ENCODE measurements around the gene MPHOSPH9.
A peak's percentile ranks its signal among the peaks of the same experiment; 100 is the strongest.

The MPHOSPH9 gene

DNA sequence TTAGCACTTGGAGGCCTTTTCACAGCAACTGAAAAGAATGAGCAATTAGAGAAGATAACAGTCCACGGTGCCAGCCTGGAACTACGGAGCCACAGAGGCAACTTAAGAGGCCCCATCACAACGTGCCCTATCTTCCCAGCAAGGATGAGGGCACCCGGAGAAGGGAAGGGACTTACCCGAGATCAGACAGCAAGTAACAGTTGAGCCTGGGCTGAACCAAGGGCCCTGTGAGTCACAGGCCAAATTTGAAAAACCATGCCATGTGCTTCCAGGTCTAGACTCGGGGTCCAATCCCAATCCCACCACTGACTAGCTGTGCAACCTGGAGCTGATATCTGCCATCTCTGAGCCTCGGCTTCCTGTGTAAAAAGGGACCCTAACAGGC lies 124.3 kb downstream of the MPHOSPH9 start:
- H3K9me3 ChIP-seq (ENCODE audit: insufficient read depth, low read length, severe bottlenecking) = no peaks in the 10 kb centered on the region
- no peak overlapping the region for H2AFZ ChIP-seq (ENCODE audit: low read depth, low read length)
- no peaks in the 10 kb centered on the region for H3K27me3 ChIP-seq (ENCODE audit: insufficient read depth, low read length, poor library complexity)
- H3K27ac ChIP-seq (ENCODE audit: low read length) = no peak overlapping the region
- no peaks in the 10 kb centered on the region for H3K4me1 ChIP-seq (ENCODE audit: insufficient read depth, low read length)
- TF ChIP-seq EZH2 (IDR thresholded peaks at IDR 0.05; ENCODE audit: borderline replicate concordance, low read depth, low read length, severe bottlenecking) = no peak
- TF ChIP-seq, protein P1, sequence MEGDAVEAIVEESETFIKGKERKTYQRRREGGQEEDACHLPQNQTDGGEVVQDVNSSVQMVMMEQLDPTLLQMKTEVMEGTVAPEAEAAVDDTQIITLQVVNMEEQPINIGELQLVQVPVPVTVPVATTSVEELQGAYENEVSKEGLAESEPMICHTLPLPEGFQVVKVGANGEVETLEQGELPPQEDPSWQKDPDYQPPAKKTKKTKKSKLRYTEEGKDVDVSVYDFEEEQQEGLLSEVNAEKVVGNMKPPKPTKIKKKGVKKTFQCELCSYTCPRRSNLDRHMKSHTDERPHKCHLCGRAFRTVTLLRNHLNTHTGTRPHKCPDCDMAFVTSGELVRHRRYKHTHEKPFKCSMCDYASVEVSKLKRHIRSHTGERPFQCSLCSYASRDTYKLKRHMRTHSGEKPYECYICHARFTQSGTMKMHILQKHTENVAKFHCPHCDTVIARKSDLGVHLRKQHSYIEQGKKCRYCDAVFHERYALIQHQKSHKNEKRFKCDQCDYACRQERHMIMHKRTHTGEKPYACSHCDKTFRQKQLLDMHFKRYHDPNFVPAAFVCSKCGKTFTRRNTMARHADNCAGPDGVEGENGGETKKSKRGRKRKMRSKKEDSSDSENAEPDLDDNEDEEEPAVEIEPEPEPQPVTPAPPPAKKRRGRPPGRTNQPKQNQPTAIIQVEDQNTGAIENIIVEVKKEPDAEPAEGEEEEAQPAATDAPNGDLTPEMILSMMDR (IDR thresholded peaks at IDR 0.05; ENCODE audit: borderline replicate concordance, extremely low read depth, low read length, poor library complexity, severe bottlenecking) = no peak
- H3K36me3 ChIP-seq (ENCODE audit: insufficient read depth, low read length) = no peaks in the 10 kb centered on the region
- no peaks in the 10 kb centered on the region for H4K20me1 ChIP-seq (ENCODE audit: insufficient read depth, low read length)
- DNase-seq (no peak), ATAC-seq (ENCODE audit: insufficient read depth, low read depth) (no peak)
- H3K4me3 ChIP-seq (ENCODE audit: low read depth in 1 of 2, low read length in 2 of 2) = no peak overlapping the region
- H3K9ac ChIP-seq (ENCODE audit: low read depth, low read length) = no peak overlapping the region
- H3K79me2 ChIP-seq (ENCODE audit: insufficient read depth, low read length) = no peaks in the 10 kb centered on the region
- no peak overlapping the region for H3K4me2 ChIP-seq (ENCODE audit: insufficient read depth, low read length)

DNA sequence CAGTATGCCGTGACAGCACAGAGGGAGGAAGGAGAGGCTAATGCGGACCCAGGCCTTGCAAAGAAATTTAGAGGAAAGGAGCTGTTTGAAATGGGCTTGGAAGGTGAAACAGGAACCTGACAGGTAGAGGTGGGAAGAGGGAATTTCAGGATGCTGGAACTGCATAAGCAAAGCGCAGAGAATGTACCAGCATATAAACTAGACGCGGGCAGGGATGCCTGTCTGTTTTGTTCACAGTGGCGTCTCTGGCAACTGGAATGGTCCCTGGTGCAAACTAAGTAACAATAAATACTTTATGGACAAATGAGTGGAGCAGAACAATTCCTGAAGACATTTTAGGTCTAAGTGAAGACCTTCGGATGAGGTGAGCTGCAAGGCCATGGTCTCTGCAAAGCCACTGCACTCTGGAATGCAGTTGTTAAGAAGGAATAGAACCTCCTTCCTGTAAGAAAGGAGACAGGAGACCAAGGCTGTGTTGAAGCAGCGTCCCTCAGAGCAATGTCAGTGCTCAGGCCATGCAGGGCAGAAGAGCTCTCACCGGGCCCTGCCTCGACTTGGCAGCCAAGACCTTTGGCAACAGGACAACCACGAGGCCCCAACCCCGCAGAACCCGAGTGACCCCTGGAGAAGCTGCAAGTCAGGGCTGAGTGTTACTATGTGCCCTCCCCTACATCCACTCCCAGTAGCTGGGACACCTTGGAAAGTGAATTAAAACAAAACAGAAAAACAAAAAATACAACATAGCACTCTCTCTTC lies 124.8 kb downstream of the MPHOSPH9 start:
- no peak overlapping the region for H3K4me3 ChIP-seq (ENCODE audit: low read depth in 1 of 2, low read length in 2 of 2)
- H3K9me3 ChIP-seq (ENCODE audit: insufficient read depth, low read length, severe bottlenecking) = no peaks in the 10 kb centered on the region
- no peak for ATAC-seq (ENCODE audit: insufficient read depth, low read depth)
- no peaks in the 10 kb centered on the region for H4K20me1 ChIP-seq (ENCODE audit: insufficient read depth, low read length)
- H3K27ac ChIP-seq (ENCODE audit: low read length) = no peak overlapping the region
- no peak overlapping the region for H3K4me2 ChIP-seq (ENCODE audit: insufficient read depth, low read length)
- no peak overlapping the region for H2AFZ ChIP-seq (ENCODE audit: low read depth, low read length)
- no peaks in the 10 kb centered on the region for H3K36me3 ChIP-seq (ENCODE audit: insufficient read depth, low read length)
- no peak for TF ChIP-seq EZH2 (IDR thresholded peaks at IDR 0.05; ENCODE audit: borderline replicate concordance, low read depth, low read length, severe bottlenecking)
- TF ChIP-seq, protein P1 (IDR thresholded peaks at IDR 0.05; ENCODE audit: borderline replicate concordance, extremely low read depth, low read length, poor library complexity, severe bottlenecking) = no peak
- H3K27me3 ChIP-seq (ENCODE audit: insufficient read depth, low read length, poor library complexity) = no peaks in the 10 kb centered on the region
- H3K9ac ChIP-seq (ENCODE audit: low read depth, low read length) = no peak overlapping the region
- no peaks in the 10 kb centered on the region for H3K4me1 ChIP-seq (ENCODE audit: insufficient read depth, low read length)
- no peaks in the 10 kb centered on the region for H3K79me2 ChIP-seq (ENCODE audit: insufficient read depth, low read length)
- no peak for DNase-seq

DNA sequence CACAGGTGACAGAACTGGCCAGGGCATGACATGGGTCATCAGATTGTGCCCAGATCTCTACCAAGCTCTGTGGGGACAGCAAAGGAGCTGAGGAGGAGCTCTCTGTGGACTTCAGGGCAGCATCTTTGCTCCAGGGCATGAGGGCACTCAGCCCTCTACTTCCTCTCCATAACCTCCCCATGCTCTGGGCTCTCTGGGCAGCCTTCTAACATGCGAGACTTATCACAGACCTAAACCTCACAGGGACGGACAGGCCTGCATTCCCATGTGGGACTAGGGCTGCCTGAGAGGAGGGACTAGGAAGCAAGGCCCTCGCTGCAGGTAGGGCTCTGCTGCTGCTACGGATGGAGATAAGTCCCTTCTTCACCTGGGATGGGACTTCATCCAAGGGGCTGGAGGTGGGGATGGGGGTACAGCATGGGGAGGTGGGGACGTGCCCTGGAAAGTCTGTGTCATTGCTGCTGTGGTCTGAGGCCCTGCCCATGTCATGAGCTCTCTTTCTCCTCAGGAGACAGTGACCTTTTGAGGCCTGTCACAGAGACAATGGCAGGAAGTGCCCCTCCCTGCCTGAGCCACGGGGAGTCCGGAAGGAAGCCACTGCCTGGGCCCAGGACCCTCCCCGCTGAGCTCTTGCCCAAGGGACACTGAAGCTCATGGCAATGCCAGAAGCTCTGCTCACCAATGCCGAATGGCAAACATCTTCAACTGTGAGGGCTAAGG lies 126.1 kb downstream of the MPHOSPH9 start:
- Histone ChIP-seq H3K4me1 (ENCODE audit: insufficient read depth, low read length) (no peaks in the 10 kb centered on the region), H3K79me2 (ENCODE audit: insufficient read depth, low read length) (no peaks in the 10 kb centered on the region), H3K36me3 (ENCODE audit: insufficient read depth, low read length) (no peaks in the 10 kb centered on the region), H3K27me3 (ENCODE audit: insufficient read depth, low read length, poor library complexity) (no peaks in the 10 kb centered on the region), H3K9ac (ENCODE audit: low read depth, low read length) (no peak overlapping the region), H4K20me1 (ENCODE audit: insufficient read depth, low read length) (no peaks in the 10 kb centered on the region), H3K27ac (ENCODE audit: low read length) (no peak overlapping the region), H2AFZ (ENCODE audit: low read depth, low read length) (no peak overlapping the region), H3K4me2 (ENCODE audit: insufficient read depth, low read length) (no peak overlapping the region), H3K4me3 (ENCODE audit: low read depth in 1 of 2, low read length in 2 of 2) (no peak overlapping the region), H3K9me3 (ENCODE audit: insufficient read depth, low read length, severe bottlenecking) (no peaks in the 10 kb centered on the region)
- TF ChIP-seq, protein P1 (IDR thresholded peaks at IDR 0.05; ENCODE audit: borderline replicate concordance, extremely low read depth, low read length, poor library complexity, severe bottlenecking) = no peak
- TF ChIP-seq EZH2 (IDR thresholded peaks at IDR 0.05; ENCODE audit: borderline replicate concordance, low read depth, low read length, severe bottlenecking) = no peak
- ATAC-seq (ENCODE audit: insufficient read depth, low read depth) = peak; percentile 64
- peak; percentile 31 for DNase-seq

Data from DND-41 (cell line).